ENCODE results near the gene AKR7A2.

DNA sequence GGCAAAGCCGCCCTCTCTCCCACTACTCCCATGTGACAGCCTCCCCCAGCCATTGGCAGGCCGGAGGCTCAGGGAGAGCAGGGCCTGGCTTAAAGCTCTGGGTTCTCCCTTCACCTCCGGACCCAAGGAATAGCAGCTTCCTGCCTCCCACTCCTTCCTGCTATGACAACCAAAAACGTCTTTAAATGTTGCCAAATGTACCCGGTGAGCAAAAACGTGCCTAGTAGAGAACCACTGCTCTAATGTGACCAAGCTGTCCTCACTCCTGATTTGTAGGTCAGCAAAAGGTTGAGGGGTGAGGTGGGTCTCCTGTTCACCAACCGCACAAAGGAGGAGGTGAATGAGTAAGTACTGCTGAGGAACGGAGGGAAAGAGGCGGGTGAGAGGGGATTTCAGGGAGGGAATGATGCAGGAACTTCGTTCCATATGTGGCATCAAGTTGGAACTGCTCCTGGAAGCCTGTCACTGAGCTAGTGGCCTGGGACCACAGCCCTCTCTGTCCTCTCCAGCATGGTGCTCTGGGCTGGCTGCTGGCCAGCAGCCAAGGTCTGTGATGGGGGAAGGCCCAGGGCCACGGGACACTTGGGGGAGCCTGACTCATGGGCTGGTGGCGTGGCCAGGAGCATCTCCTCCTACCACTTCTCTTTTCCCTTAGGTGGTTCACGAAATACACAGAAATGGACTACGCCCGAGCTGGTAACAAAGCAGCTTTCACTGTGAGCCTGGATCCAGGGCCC is 54.6 kb downstream of the AKR7A2 start:
- TF ChIP-seq, protein P1, sequence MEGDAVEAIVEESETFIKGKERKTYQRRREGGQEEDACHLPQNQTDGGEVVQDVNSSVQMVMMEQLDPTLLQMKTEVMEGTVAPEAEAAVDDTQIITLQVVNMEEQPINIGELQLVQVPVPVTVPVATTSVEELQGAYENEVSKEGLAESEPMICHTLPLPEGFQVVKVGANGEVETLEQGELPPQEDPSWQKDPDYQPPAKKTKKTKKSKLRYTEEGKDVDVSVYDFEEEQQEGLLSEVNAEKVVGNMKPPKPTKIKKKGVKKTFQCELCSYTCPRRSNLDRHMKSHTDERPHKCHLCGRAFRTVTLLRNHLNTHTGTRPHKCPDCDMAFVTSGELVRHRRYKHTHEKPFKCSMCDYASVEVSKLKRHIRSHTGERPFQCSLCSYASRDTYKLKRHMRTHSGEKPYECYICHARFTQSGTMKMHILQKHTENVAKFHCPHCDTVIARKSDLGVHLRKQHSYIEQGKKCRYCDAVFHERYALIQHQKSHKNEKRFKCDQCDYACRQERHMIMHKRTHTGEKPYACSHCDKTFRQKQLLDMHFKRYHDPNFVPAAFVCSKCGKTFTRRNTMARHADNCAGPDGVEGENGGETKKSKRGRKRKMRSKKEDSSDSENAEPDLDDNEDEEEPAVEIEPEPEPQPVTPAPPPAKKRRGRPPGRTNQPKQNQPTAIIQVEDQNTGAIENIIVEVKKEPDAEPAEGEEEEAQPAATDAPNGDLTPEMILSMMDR (conservative IDR thresholded peaks at IDR 0.05 in 1 of 2, IDR thresholded peaks at IDR 0.05 in 1 of 2; ENCODE audit: extremely low read depth in 1 of 2, insufficient read depth in 1 of 2, low read depth in 1 of 2, low read length in 2 of 2): no peak
- no peak for TF ChIP-seq EZH2 (IDR thresholded peaks at IDR 0.05; ENCODE audit: borderline replicate concordance, low read length)
